Measurements from ENCODE around the gene BTNL3.
"Not testable (repeated sequence)": the region's sequence is repeated elsewhere in the genome, so short reads cannot be mapped to it uniquely, and the experiment has no call there.

Gene BTNL3

DNA sequence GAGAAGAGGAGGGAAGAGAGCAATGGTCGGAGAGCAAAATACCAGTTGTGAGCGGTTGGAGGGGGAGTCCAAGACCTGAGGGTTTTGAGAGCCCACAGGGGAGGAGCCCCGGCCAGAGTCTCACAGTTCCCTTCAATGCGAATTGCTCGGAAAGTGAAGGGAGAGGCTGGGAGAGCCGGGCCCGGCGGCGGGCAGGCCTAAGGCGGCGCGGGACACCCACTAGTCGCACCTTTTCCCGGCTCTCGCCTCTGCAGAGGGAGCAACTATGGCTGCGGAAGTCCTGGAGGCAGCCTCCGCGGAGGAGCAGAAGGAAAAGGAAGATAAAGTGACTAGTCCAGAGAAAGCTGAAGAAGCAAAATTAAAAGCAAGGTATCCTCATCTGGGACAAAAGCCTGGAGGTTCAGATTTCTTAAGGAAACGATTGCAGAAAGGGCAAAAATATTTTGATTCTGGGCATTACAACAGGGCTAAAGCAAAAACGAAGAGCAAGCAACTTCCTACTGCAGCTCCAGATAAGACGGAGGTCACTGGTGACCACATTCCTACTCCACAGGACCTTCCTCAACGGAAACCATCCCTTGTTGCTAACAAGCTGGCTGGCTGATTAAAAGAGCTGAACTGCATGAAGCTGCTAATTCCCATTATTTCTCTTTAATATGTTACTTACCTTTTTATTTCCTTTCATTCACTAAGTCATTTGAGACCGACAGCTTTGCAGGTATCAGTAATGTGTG, 6.5 kb upstream of the BTNL3 start:
- Histone ChIP-seq H3K9ac (ENCODE audit: low read depth, low read length) (no peak overlapping the region), H3K36me3 (ENCODE audit: control insufficient read depth, insufficient read depth, low read length) (no peaks in the 10 kb centered on the region), H3K4me1 (ENCODE audit: control insufficient read depth, insufficient read depth, low read length) (no peaks in the 10 kb centered on the region), H3K9me3 (ENCODE audit: control insufficient read depth, insufficient read depth, low read length) (no peaks in the 10 kb centered on the region), H3K4me3 (ENCODE audit: low read depth, low read length) (no peak overlapping the region), H3K27me3 (ENCODE audit: control insufficient read depth, insufficient read depth, low read length) (no peaks in the 10 kb centered on the region), H3K27ac (ENCODE audit: low read depth, low read length) (no peak overlapping the region)

DNA sequence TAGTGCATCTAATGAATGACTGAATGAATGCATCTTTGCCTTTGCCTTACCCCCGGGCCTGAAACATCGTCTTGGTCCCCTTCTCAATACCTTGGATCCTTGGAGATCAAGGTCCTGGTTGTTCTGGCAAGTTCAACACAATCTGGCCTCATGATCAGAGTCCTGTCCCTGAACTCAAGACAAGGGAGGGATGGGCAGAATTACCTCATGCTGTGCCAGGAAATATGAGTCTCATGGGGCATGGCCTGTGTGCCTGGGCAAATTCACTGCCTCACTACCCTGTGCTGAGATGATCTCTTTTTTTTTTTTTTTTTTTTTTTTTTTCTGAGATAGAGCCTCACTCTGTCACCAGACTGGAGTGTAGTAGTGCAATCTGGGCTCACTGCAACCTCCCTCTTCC, 630 bp upstream of the BTNL3 start:
- Histone ChIP-seq H3K4me3 (ENCODE audit: low read depth, low read length) (no peak overlapping the region), H3K9me3 (ENCODE audit: control insufficient read depth, insufficient read depth, low read length) (no peaks in the 10 kb centered on the region), H3K4me1 (ENCODE audit: control insufficient read depth, insufficient read depth, low read length) (no peaks in the 10 kb centered on the region), H3K27ac (ENCODE audit: low read depth, low read length) (no peak overlapping the region), H3K9ac (ENCODE audit: low read depth, low read length) (no peak overlapping the region), H3K27me3 (ENCODE audit: control insufficient read depth, insufficient read depth, low read length) (no peaks in the 10 kb centered on the region), H3K36me3 (ENCODE audit: control insufficient read depth, insufficient read depth, low read length) (no peaks in the 10 kb centered on the region)

- no peaks in the 10 kb centered on the region for H3K36me3 ChIP-seq (ENCODE audit: control insufficient read depth, insufficient read depth, low read length)
- H3K9ac ChIP-seq (ENCODE audit: low read depth, low read length): no peak overlapping the region
- no peaks in the 10 kb centered on the region for H3K9me3 ChIP-seq (ENCODE audit: control insufficient read depth, insufficient read depth, low read length)
- no peak overlapping the region for H3K27ac ChIP-seq (ENCODE audit: low read depth, low read length)
- H3K27me3 ChIP-seq (ENCODE audit: control insufficient read depth, insufficient read depth, low read length): no peaks in the 10 kb centered on the region
- no peak overlapping the region for H3K4me3 ChIP-seq (ENCODE audit: low read depth, low read length)
- no peaks in the 10 kb centered on the region for H3K4me1 ChIP-seq (ENCODE audit: control insufficient read depth, insufficient read depth, low read length)
Observed at GRCh38 chr5:180990086-180990881, 1.6 kb downstream of the BTNL3 start.

- H3K9me3 ChIP-seq (ENCODE audit: control insufficient read depth, insufficient read depth, low read length): no peaks in the 10 kb centered on the region
- H3K27ac ChIP-seq (ENCODE audit: low read depth, low read length): no peak overlapping the region
- no peak overlapping the region for H3K4me3 ChIP-seq (ENCODE audit: low read depth, low read length)
- H3K4me1 ChIP-seq (ENCODE audit: control insufficient read depth, insufficient read depth, low read length): no peaks in the 10 kb centered on the region
- H3K27me3 ChIP-seq (ENCODE audit: control insufficient read depth, insufficient read depth, low read length): no peaks in the 10 kb centered on the region
- H3K36me3 ChIP-seq (ENCODE audit: control insufficient read depth, insufficient read depth, low read length): no peaks in the 10 kb centered on the region
- H3K9ac ChIP-seq (ENCODE audit: low read depth, low read length): no peak overlapping the region
Observed at GRCh38 chr5:180990882-180991242, 2.2 kb downstream of the BTNL3 start.

DNA sequence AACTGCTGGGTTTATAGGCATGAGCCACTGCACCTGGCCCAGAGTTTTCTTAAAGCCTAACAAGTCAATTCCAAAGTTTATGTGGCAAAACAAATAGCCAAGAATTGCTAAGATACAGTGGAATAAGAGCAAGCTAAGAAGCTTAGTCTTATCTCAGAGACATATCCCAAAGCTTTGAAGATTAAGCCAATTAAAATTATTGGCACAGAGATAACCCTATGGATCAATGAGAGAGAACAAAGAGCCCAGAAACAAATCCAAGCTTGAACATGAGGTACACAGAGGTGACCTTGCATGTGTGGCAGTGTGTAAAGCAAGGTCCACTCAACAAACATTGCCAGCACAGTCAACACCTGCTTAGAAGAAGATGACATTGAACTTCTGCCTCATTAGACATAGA, 13.3 kb downstream of the BTNL3 start:
- Histone ChIP-seq H3K36me3 (ENCODE audit: control insufficient read depth, insufficient read depth, low read length) (no peaks in the 10 kb centered on the region), H3K4me3 (ENCODE audit: low read depth, low read length) (no peak overlapping the region), H3K9ac (ENCODE audit: low read depth, low read length) (no peak overlapping the region)

DNA sequence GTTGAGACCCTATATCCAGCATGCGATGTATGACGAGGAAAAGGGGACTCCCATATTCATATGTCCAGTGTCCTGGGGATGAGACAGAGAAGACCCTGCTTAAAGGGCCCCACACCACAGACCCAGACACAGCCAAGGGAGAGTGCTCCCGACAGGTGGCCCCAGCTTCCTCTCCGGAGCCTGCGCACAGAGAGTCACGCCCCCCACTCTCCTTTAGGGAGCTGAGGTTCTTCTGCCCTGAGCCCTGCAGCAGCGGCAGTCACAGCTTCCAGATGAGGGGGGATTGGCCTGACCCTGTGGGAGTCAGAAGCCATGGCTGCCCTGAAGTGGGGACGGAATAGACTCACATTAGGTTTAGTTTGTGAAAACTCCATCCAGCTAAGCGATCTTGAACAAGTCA, 17.1 kb downstream of the BTNL3 start:
- H3K36me3 ChIP-seq (ENCODE audit: control insufficient read depth, insufficient read depth, low read length): no peaks in the 10 kb centered on the region

More for the DNA sequence above, 13.3 kb downstream of the BTNL3 start:
- Histone ChIP-seq H3K9me3 (ENCODE audit: control insufficient read depth, insufficient read depth, low read length) (peaks cover 12% of the 10 kb centered on the region), H3K4me1 (ENCODE audit: control insufficient read depth, insufficient read depth, low read length) (no peaks in the 10 kb centered on the region), H3K27ac (ENCODE audit: low read depth, low read length) (no peak overlapping the region), H3K27me3 (ENCODE audit: control insufficient read depth, insufficient read depth, low read length) (no peaks in the 10 kb centered on the region)

GRCh38 chr5:181008136-181008535, 19.5 kb downstream of the BTNL3 start:
- H3K27ac ChIP-seq (ENCODE audit: low read depth, low read length): no peak overlapping the region
- H3K4me3 ChIP-seq (ENCODE audit: low read depth, low read length): no peak overlapping the region
- H3K27me3 ChIP-seq (ENCODE audit: control insufficient read depth, insufficient read depth, low read length): no peaks in the 10 kb centered on the region
- peaks cover 22% of the 10 kb centered on the region for H3K9me3 ChIP-seq (ENCODE audit: control insufficient read depth, insufficient read depth, low read length)
- no peaks in the 10 kb centered on the region for H3K36me3 ChIP-seq (ENCODE audit: control insufficient read depth, insufficient read depth, low read length)
- H3K9ac ChIP-seq (ENCODE audit: low read depth, low read length): no peak overlapping the region
- no peaks in the 10 kb centered on the region for H3K4me1 ChIP-seq (ENCODE audit: control insufficient read depth, insufficient read depth, low read length)

More for the DNA sequence above, 17.1 kb downstream of the BTNL3 start:
- Histone ChIP-seq H3K4me1 (ENCODE audit: control insufficient read depth, insufficient read depth, low read length) (no peaks in the 10 kb centered on the region), H3K9me3 (ENCODE audit: control insufficient read depth, insufficient read depth, low read length) (peaks cover 22% of the 10 kb centered on the region), H3K27ac (ENCODE audit: low read depth, low read length) (no peak overlapping the region), H3K9ac (ENCODE audit: low read depth, low read length) (no peak overlapping the region), H3K27me3 (ENCODE audit: control insufficient read depth, insufficient read depth, low read length) (no peaks in the 10 kb centered on the region), H3K4me3 (ENCODE audit: low read depth, low read length) (no peak overlapping the region)

GRCh38 chr5:181010018-181010417, 21.4 kb downstream of the BTNL3 start:
- not testable (repeated sequence) for H3K9ac ChIP-seq (ENCODE audit: low read depth, low read length); H3K36me3 ChIP-seq (ENCODE audit: control insufficient read depth, insufficient read depth, low read length); H3K27ac ChIP-seq (ENCODE audit: low read depth, low read length); H3K27me3 ChIP-seq (ENCODE audit: control insufficient read depth, insufficient read depth, low read length); H3K4me3 ChIP-seq (ENCODE audit: low read depth, low read length); H3K4me1 ChIP-seq (ENCODE audit: control insufficient read depth, insufficient read depth, low read length)
- peaks cover 18% of the 10 kb centered on the region for H3K9me3 ChIP-seq (ENCODE audit: control insufficient read depth, insufficient read depth, low read length)

- H3K27ac ChIP-seq (ENCODE audit: low read depth, low read length); H3K9me3 ChIP-seq (ENCODE audit: control insufficient read depth, insufficient read depth, low read length); H3K27me3 ChIP-seq (ENCODE audit: control insufficient read depth, insufficient read depth, low read length); H3K36me3 ChIP-seq (ENCODE audit: control insufficient read depth, insufficient read depth, low read length); H3K4me3 ChIP-seq (ENCODE audit: low read depth, low read length); H3K4me1 ChIP-seq (ENCODE audit: control insufficient read depth, insufficient read depth, low read length); H3K9ac ChIP-seq (ENCODE audit: low read depth, low read length): not testable (repeated sequence)
Observed at GRCh38 chr5:181014654-181015053, 26.0 kb downstream of the BTNL3 start.

GRCh38 chr5:181017448-181017847, 28.8 kb downstream of the BTNL3 start:
- not testable (repeated sequence) for H3K27me3 ChIP-seq (ENCODE audit: control insufficient read depth, insufficient read depth, low read length)
- H3K9me3 ChIP-seq (ENCODE audit: control insufficient read depth, insufficient read depth, low read length): peaks cover 30% of the 10 kb centered on the region

DNA sequence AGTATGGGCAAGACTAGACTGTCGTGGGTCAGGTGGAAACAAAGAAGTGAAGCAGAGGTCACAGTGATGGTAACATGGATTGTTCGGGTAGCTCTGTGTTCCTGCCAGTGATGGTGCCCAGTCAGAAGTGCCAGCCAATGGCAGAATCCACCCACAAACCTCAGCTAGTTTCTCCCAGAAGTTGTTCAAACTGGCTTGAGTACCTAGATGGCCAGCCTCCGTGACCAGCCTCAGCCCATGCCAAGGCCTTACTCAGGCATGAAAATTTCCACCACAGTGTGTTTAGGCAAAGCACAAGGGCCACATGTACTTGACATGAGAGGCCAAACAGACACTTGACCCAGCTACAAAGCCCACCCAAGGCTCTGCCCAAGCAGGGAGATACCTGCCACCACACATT, 32.0 kb downstream of the BTNL3 start:
- Histone ChIP-seq H3K27me3 (ENCODE audit: control insufficient read depth, insufficient read depth, low read length) (no peaks in the 10 kb centered on the region), H3K36me3 (ENCODE audit: control insufficient read depth, insufficient read depth, low read length) (no peaks in the 10 kb centered on the region), H3K9me3 (ENCODE audit: control insufficient read depth, insufficient read depth, low read length) (peaks cover 40% of the 10 kb centered on the region), H3K4me1 (ENCODE audit: control insufficient read depth, insufficient read depth, low read length) (no peaks in the 10 kb centered on the region), H3K9ac (ENCODE audit: low read depth, low read length) (no peak overlapping the region), H3K4me3 (ENCODE audit: low read depth, low read length) (no peak overlapping the region), H3K27ac (ENCODE audit: low read depth, low read length) (no peak overlapping the region)

More at GRCh38 chr5:181017448-181017847, 28.8 kb downstream of the BTNL3 start:
- H3K36me3 ChIP-seq (ENCODE audit: control insufficient read depth, insufficient read depth, low read length); H3K27ac ChIP-seq (ENCODE audit: low read depth, low read length); H3K9ac ChIP-seq (ENCODE audit: low read depth, low read length); H3K4me1 ChIP-seq (ENCODE audit: control insufficient read depth, insufficient read depth, low read length); H3K4me3 ChIP-seq (ENCODE audit: low read depth, low read length): not testable (repeated sequence)

All from HUES48 (cell line).